Sigmoid colon (tissue), 4 donors: ENCODE data around the gene PHF19.

ENCODE experiments used
- POLR2A ChIP-seq, 2 donors: fragments of 450-650 bp; IDR thresholded peaks; one replicate each; pipeline ENCODE4 v1.6.1; 2016; ENCODE audit warnings: antibody characterized with exemption in 2 of 2, mild to moderate bottlenecking in 2 of 2, moderate library complexity in 2 of 2
- POLR2AphosphoS5 ChIP-seq, 4 donors: sonication (generic); formaldehyde crosslinking; IDR thresholded peaks; one replicate each; pipeline ENCODE4 v1.6.1; 2017; ENCODE audit warnings: antibody characterized with exemption in 4 of 4
- TF ChIP-seq, protein P1 (sequence below), 4 experiments: fragments of 450-650 bp in 3 of 4; fragments of 200-600 bp in 1 of 4; IDR thresholded peaks; one replicate each; pipeline ENCODE4 v1.5.1; 2016 to 2019; ENCODE audit warnings: antibody characterized with exemption in 4 of 4, mild to moderate bottlenecking in 3 of 4, moderate library complexity in 2 of 4

DNA sequence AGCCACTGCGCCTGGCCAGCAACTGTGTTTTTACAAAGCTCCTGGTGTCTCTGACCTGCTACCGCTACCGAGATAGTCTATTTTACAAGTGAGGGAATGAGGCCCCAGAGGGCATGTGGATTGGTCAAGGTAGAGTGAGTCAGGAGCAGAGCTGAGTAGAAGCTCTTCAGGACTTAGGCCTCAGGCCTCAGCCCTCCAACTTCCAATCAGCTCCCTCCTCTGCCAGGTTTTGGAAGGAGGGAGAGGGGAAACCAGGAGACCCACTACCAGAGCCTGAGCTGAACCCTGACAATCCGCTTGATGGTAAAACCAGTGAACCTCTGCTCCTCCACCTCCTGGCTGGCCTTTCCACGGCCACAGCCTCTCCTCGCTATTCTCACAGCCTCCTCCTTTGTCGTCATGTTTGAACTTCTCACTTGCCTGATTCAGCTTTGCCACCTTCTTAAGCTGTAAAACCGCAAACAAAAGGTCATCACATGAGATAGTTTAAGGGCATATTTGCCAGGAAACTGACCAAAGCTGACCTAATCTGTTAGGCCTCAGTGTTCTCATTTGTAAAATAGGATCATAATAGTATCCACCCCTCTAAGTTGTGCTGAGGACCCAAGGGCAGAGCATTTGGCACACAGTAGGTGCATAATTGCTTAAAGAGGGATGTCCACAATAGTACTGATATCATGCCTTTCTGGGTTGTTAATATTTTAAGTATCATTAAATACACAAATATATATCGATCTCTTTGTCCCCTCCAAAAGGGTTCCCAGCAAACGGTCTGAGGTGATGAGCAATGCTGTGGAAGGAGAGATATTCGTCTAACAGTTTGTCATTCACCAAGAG is 47.9 kb upstream of the PHF19 start:
- TF ChIP-seq, protein P1, sequence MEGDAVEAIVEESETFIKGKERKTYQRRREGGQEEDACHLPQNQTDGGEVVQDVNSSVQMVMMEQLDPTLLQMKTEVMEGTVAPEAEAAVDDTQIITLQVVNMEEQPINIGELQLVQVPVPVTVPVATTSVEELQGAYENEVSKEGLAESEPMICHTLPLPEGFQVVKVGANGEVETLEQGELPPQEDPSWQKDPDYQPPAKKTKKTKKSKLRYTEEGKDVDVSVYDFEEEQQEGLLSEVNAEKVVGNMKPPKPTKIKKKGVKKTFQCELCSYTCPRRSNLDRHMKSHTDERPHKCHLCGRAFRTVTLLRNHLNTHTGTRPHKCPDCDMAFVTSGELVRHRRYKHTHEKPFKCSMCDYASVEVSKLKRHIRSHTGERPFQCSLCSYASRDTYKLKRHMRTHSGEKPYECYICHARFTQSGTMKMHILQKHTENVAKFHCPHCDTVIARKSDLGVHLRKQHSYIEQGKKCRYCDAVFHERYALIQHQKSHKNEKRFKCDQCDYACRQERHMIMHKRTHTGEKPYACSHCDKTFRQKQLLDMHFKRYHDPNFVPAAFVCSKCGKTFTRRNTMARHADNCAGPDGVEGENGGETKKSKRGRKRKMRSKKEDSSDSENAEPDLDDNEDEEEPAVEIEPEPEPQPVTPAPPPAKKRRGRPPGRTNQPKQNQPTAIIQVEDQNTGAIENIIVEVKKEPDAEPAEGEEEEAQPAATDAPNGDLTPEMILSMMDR (IDR thresholded peaks at IDR 0.05), result no peak
- TF ChIP-seq POLR2A (IDR thresholded peaks at IDR 0.05) (no peak), POLR2AphosphoS5 (IDR thresholded peaks at IDR 0.05) (no peak)
